H1 (cell line): ENCODE data around the gene AOAH.

Source experiments
- CBX5 ChIP-seq: fragments of 300-800, 300-1000 bp; sonication (generic); IDR thresholded peaks from 2 replicates; pipeline ENCODE4 v1.7.1; 2016; ENCODE audit warnings: antibody characterized with exemption, low read length, low read depth
- CHD2 ChIP-seq: IDR thresholded peaks from 2 replicates; pipeline ENCODE4 v1.6.1; 2012; ENCODE audit warnings: low read length, improper control_type of control experiment
- EP300 ChIP-seq, 2 experiments: IDR thresholded peaks; 1 replicate in 1 of 2; 2 replicates in 1 of 2; pipeline ENCODE4 v1.6.1; 2011 to 2012; ENCODE audit warnings: low read depth in 2 of 2, low read length in 2 of 2, mild to moderate bottlenecking in 2 of 2, borderline replicate concordance in 1 of 2, inconsistent platforms in 1 of 2, moderate library complexity in 1 of 2
- EZH2 ChIP-seq: fragments of 200-600 bp; sonication (generic); IDR thresholded peaks from 2 replicates; pipeline ENCODE4 v1.7.1; 2012; ENCODE audit warnings: low read depth, mild to moderate bottlenecking, moderate library complexity, low read length, inconsistent platforms; ENCODE audit not compliant: severe bottlenecking
- GTF2F1 ChIP-seq: IDR thresholded peaks from 2 replicates; pipeline ENCODE4 v1.6.1; 2012; ENCODE audit warnings: low read depth, low read length, improper control_type of control experiment, borderline replicate concordance
- JUN ChIP-seq: IDR thresholded peaks from 2 replicates; pipeline ENCODE4 v1.6.1; 2011; ENCODE audit warnings: low read depth, mild to moderate bottlenecking, improper control_type of control experiment, low read length
- MAFK ChIP-seq: IDR thresholded peaks from 2 replicates; pipeline ENCODE4 v1.6.1; 2012; ENCODE audit warnings: low read depth, mild to moderate bottlenecking, improper control_type of control experiment, low read length
- POLR2A ChIP-seq, 2 experiments: IDR thresholded peaks; 1 replicate in 1 of 2; 2 replicates in 1 of 2; pipeline ENCODE4 v1.6.1; 2011; ENCODE audit warnings: low read depth in 2 of 2, low read length in 2 of 2, mild to moderate bottlenecking in 2 of 2; ENCODE audit errors: control extremely low read depth in 1 of 2
- POLR2AphosphoS5 ChIP-seq: IDR thresholded peaks from 2 replicates; pipeline ENCODE4 v1.6.1; 2011; ENCODE audit warnings: low read depth, low read length
- POU5F1 ChIP-seq: IDR thresholded peaks from 2 replicates; pipeline ENCODE4 v1.6.1; 2011; ENCODE audit warnings: low read depth, mild to moderate bottlenecking, low read length, moderate library complexity
- TAF7 ChIP-seq: optimal IDR thresholded peaks from 2 replicates; pipeline ENCODE3; 2011; ENCODE audit warnings: low read depth, mild to moderate bottlenecking, inconsistent platforms, low read length, moderate library complexity, borderline replicate concordance
- ZNF274 ChIP-seq: IDR thresholded peaks from 2 replicates; pipeline ENCODE4 v1.7.0; 2012; ENCODE audit warnings: low read length, borderline replicate concordance; ENCODE audit errors: extremely low read depth
- TF ChIP-seq, protein P1 (sequence below), 3 experiments: IDR thresholded peaks; 1 replicate in 2 of 3; 2 replicates in 1 of 3; pipeline versions ENCODE4 v1.5.1 to v1.6.1; 2011; ENCODE audit warnings: low read length in 3 of 3, mild to moderate bottlenecking in 3 of 3, inconsistent platforms in 2 of 3, low read depth in 1 of 3, moderate library complexity in 1 of 3; ENCODE audit not compliant: insufficient read depth in 1 of 3; ENCODE audit errors: control extremely low read depth in 1 of 3
- TF ChIP-seq, protein P2 (sequence below): IDR thresholded peaks from 2 replicates; pipeline ENCODE4 v1.6.1; 2012; ENCODE audit warnings: inconsistent platforms

DNA sequence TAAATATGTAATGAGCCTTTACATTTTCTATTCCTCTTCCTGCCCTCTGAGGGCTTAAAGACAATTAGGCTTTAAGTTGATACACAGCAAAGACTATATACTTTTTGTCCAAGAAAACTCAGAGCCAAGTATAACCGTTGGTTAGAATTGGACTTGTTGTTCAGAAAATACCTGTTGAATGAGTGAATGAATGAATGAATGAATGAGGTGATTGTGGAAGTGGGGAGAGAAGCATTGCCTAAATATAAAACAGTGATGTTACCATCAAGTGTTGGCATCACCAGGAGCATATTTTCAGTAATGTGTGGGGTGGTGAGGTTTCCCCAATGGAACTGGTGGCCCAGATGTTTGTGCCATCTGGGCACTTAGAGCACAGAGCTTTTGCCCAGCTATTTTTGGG is 106.9 kb downstream of the AOAH start:
- no peak for TF ChIP-seq TAF7
- TF ChIP-seq, protein P1, sequence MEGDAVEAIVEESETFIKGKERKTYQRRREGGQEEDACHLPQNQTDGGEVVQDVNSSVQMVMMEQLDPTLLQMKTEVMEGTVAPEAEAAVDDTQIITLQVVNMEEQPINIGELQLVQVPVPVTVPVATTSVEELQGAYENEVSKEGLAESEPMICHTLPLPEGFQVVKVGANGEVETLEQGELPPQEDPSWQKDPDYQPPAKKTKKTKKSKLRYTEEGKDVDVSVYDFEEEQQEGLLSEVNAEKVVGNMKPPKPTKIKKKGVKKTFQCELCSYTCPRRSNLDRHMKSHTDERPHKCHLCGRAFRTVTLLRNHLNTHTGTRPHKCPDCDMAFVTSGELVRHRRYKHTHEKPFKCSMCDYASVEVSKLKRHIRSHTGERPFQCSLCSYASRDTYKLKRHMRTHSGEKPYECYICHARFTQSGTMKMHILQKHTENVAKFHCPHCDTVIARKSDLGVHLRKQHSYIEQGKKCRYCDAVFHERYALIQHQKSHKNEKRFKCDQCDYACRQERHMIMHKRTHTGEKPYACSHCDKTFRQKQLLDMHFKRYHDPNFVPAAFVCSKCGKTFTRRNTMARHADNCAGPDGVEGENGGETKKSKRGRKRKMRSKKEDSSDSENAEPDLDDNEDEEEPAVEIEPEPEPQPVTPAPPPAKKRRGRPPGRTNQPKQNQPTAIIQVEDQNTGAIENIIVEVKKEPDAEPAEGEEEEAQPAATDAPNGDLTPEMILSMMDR (IDR thresholded peaks at IDR 0.05; ENCODE audit: control extremely low read depth in 1 of 3, insufficient read depth in 1 of 3, low read depth in 1 of 3, low read length in 3 of 3): no peak
- no peak for TF ChIP-seq CHD2
- no peak for TF ChIP-seq CBX5
- TF ChIP-seq ZNF274: no peak
- TF ChIP-seq EP300 (IDR thresholded peaks at IDR 0.05; ENCODE audit: borderline replicate concordance in 1 of 2, low read depth in 2 of 2, low read length in 2 of 2): no peak
- no peak for TF ChIP-seq POLR2A (IDR thresholded peaks at IDR 0.05; ENCODE audit: control extremely low read depth in 1 of 2, low read depth in 2 of 2, low read length in 2 of 2)
- TF ChIP-seq MAFK: no peak
- no peak for TF ChIP-seq POLR2AphosphoS5
- no peak for TF ChIP-seq EZH2
- TF ChIP-seq, protein P2, sequence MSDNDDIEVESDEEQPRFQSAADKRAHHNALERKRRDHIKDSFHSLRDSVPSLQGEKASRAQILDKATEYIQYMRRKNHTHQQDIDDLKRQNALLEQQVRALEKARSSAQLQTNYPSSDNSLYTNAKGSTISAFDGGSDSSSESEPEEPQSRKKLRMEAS: no peak
- no peak for TF ChIP-seq GTF2F1
- no peak for TF ChIP-seq JUN
- TF ChIP-seq POU5F1: no peak
